HG03103 (cell line): Measurements from ENCODE around the gene HS6ST2.
"Not testable (repeated sequence)": the region's sequence is repeated elsewhere in the genome, so short reads cannot be mapped to it uniquely, and the experiment has no call there.

ENCODE experiments used
- ATAC-seq: cut with Tn5 transposase; IDR thresholded peaks from one replicate; pipeline ENCODE4 v1.9.1; 2021; ENCODE audit warnings: low read depth; ENCODE audit not compliant: unreplicated experiment

The HS6ST2 gene

DNA sequence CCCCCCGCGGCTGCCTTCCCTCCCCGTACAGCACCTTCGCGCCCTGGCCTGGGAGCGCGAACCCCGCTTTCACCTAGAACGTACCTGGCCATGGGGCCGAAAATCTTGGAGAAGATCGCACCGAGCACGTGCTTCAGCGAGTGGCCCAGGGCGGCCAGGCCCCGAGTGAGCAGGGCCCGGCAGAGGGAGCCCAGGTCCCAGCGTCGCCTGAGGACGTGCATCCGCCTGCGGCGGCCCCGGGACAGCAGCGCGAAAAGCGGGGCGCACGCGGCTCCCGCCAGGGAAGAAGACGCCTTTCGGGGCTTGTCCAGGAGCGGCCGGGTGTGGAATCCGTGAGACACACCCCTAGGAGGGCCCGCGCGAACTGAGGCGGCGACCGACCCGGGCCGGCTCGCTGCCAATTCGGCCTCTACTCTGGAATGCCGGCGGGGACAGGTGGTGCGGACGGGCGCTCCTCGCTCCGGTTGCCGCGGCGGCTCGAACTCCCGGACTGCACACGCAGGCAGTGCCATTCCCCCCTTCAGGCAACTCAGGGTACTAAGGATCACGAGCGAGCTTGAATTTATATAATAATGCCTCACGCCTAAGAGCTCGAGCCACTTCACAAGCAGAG, at the start of gene HS6ST2:
HS6ST2 (minus strand) TSS at position 539 of the 613 bp plus-strand sequence.
- ATAC-seq = no peak

DNA sequence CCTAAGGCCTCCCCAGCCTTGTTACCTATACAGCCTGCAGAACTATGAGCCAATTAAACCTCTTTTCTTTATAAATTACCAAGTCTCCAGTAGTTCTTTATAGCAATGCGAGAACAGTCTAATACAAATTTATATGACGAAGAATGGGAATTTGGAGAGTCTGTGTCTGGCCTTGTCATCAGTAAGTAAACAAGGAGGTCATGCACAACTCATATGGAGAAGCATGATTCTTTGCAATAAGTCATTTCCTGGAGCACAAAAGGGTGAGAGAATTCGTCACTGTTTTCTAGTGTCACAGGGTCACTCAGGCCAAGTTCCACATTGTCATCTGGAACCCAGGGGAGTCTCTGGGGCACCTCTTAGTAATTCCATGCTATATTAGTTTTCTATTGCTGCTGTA, 49.0 kb upstream of the HS6ST2 start:
- ATAC-seq = no peak

DNA sequence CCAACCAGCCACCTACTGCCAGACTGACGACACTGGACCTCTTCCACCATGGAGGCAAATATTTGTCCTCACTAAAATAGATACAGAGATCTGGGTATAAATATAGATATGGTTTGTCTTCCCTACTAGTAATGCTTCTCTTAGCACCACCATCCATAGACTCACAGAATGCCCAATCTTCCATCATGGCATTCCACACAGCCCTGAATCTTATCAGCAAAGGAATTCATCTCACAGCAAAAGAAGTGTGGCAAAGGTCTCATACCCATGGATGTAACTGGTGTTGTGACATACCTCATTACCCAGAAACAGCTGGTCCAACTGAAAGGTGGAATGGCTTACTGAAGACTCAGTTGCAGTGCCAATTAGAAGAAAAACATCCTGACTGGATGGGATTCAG, 47.2 kb upstream of the HS6ST2 start:
- no peak for ATAC-seq

DNA sequence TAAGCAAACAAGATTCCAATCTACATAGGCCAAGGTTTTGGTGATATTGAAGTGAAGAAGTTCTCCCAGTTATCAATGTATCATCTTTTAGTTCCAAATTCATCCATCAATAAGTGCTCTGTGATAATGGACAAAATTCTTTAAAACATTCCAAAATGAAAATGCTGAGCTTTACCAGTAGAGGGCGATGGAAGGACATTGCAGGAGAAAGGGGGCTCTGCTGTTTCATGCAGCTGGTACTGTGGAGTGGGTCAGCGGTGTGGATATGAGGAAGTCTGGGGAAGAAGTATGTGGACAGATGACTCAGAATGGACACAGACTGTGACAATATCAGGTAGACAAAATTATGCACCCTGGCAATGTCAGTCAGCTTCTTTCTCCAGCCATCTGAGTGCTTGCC, 46.6 kb upstream of the HS6ST2 start:
- no peak for ATAC-seq

- ATAC-seq = no peak
Observed at GRCh38 chrX:132999209-132999608, 40.8 kb upstream of the HS6ST2 start.

- ATAC-seq = no peak
Observed at GRCh38 chrX:132990835-132991234, 32.4 kb upstream of the HS6ST2 start.

DNA sequence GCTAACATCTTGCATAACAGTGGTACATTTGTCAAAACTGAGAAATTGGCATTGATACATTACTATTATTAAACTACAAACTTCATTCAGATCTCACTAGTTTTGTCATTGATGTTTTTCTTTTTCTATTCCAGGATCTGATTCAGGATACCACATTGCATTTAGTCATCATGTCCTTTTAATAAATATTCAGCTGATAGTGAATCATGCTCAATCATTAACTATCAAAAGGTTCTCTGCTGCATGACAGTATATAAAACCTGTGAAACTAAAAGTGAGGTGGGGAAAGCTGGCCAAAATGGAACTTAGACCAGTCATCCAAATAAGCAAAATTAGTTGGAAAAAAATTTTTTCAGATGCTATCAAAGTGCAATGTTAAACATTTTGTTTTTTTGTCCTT, 28.1 kb upstream of the HS6ST2 start:
- no peak for ATAC-seq

DNA sequence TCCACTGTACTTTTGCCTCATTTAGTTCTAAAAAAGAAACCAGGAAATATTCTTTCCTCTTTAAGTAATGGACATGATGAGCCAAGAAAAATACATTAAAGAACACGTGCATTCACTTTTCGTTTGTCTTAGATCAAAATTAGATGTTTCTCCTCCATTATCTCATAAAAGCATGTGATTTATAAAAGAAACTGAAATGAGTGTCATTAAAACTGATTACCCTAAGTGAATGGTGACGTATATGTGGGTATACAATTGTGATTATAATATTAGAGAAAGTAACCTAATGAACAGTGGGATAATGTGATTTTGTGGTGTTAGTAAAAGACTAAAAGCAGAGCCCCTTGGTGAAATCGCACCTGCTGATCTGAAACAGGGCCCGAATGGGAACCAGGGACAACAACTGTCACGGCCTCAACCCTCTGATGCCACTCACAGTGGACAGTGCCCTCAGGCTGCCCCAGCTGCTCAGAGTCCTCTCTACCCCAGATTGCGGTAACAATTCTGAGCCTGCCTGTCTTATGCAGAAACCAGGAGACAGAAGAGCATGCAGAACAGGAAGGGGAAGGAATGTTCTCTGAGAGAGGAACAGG, 25.7 kb upstream of the HS6ST2 start:
- ATAC-seq = no peak

DNA sequence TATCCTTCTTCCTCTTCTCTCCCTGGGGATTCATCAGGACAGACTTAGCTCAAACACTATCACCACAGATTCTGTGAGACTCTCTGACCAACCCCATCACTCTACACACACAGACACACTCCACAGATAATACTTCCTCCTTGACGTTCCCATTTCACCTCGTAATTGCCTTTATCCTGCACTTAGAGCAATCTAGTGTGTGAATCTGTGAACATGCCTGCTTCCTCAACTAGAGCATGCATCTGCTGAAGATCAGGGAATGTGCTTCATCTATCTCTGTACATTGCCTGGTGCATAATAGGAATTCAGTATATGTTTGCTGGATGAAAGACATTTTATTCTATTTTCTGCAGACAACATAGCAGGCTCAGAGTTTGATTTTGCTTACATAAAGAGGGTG, 25.1 kb upstream of the HS6ST2 start:
- ATAC-seq = no peak

DNA sequence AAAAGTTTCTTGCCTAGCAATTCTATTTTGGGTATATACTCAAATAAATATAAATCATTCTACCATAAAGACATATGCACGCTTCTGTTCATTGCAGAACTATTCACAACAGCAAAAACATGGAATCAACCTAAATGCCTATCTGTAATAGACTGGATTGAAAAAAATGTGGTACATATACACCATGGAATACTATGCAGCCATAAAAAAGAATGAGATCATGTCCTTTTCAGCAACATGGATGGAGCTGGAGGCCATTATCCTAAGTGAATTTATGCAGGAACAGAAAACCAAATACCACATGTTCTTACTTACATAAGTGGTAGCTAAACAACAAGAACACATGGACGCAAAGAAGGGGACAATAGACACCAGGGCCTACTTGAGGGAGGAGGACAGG, 21.6 kb upstream of the HS6ST2 start:
- ATAC-seq = not testable (repeated sequence)

DNA sequence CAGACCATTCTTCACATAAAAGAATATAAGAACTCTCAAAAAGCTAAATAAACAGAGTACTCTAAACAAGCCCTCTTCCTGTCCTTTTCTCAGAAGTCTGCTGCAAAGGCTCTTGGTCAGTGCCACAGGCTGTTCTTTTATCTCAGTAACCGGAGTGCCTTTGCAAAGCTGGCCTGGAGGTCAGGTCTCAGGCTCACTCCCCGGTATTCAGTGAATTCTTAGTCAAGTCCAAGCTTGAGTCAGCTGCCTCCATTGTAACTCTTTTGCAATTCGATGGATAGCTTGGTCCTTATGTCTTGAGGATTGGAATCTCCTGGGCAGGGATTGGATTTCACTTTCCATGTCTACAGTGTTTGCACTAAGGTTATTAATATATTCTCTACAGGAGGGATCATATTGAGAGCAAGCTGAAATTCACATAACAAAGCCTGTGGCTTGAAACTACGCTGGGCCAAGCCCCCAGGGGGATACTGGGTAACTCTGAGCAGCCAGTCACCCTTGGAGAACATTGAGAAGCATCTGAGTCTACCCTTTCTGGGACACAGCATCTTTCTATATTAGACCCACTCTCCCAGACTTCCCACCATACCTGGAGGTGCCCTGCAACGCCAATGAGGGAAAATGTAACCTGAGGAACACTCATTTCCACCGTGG, 10.0 kb upstream of the HS6ST2 start:
- no peak for ATAC-seq

GRCh38 chrX:132967049-132967448, 8.6 kb upstream of the HS6ST2 start:
- no peak for ATAC-seq

DNA sequence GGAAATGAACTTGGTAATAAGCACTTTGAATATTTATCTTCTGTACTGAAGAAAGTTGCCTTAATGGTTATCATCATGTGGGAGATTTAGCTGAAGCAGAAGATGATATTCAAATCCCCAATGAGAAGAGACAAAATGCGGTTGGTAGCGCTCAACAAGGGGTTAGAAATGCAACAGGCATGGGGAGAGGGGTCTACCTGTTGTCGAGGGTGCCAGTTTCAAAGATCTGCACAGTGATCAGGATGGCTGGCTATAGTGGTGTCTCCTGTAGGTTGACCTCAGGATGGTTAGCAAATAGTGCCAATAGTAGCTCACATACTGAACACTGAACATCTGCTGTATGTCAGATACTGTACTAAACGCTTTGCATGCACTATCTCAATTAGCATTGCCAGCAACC, 7.0 kb upstream of the HS6ST2 start:
- ATAC-seq = no peak

DNA sequence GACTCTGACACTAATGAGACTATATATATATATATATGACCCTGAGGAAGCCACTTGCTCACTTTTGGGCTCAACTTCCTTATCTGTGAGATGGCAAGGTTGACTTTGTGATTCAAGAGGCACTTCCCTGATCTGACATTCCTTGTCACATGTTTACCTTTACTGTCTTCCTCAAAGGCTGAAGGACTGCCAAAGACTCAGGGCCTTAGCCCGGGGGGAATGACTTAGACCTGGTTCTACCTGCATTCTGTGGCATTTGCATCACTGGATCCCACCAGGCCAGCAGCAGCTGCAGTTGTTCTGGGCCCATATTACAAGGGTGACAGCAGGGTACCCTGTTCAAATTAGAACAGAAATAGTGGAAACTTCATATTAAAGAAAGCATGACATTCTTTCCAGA, 3.1 kb upstream of the HS6ST2 start:
- no peak for ATAC-seq

GRCh38 chrX:132957211-132958090, 978 bp downstream of the HS6ST2 start:
- no peak for ATAC-seq

DNA sequence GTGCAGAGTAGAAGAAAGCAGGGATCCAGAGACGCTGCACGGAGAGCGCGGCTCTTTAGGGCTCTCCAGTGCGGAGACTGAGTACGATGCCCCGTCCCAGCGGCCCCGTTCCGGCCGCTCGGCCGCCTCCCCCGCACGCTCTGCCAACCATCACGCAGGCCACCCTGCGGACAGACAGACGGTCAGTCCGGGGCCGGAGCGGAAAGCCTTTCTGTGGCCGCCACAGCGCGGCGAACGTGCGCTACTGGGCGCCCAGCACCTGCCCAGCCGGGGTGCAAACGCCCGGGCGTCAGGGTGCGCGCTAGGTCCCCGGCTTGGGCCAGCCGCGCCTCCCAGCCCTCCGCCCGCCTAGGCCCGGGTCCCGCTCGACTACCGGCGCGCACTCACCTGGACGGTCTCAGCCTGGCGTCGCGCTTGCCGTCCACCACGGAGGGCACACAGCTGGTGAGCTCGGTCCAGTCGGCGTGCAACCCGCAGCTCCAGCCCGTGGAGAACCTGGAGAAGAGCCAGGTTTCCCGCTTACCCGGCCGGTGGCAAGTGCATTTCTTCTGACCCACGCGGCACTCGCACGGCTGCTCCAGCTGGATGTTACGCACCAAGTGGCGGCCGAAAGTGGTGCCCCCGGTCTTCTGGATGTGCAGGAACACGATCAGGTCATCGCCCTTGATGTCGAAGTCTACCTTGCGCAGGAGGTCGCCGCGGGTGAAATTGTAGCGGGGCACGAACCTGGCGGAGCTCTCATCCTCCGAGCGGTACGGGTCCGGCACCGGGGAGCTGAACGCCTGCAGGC, 1.8 kb downstream of the HS6ST2 start:
- no peak for ATAC-seq

DNA sequence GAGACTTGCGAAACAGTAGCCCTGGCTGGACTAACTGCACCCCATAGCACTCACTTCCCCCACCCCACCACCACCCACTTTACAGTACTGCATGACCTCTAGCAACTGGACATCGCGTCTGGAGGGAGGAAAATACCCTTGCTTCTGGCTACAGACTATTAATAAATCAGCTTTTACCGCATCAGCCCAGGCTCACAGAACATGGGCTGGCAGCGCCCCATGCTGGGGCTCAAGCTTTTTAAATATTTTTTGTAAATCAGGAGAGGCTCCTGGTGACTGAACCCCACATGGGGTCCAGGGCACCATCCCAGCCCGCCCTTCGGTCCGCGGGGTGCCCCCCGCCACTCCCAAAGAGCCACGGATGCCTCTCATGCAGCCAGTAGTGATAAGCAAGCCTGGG, 2.7 kb downstream of the HS6ST2 start:
- ATAC-seq = no peak

- ATAC-seq = no peak
Observed at GRCh38 chrX:132954323-132954722, 4.1 kb downstream of the HS6ST2 start.

GRCh38 chrX:132953354-132953753, 5.1 kb downstream of the HS6ST2 start:
- ATAC-seq = no peak

DNA sequence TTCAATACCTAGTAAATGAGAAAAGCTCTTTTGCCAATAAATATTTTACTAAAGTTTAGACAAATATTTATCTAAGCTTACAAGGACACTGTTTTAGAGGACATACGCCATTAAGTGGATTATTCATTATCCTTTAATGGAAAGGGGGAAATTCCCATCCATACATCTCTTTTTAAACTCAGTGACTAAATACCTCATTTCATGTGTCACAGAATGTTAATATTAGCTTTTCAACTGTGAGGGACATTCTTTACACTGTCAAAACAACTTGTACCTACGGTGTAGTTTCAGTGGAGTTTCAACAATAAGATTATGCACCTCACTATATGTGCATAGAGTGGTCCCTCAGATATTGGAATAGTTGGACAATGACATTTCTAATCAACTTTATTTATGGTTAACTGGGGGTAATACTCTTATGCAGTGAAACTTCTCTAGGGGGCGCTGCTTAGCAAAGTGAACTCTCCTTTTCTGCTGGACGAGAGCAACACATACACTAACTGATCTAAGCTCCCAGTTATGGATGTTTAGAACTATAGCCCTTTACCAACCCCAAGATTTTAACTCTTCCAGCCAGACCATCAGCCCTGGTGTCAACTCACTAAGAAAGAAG, 9.7 kb downstream of the HS6ST2 start:
- no peak for ATAC-seq
